Endodermal cell (in vitro differentiated cells): ENCODE data around the gene NOM1. TPM values are rescaled to one million over a fixed set of nuclear protein-coding genes. Genes with fewer than 3 reads are reported as not detected.

Experiments
- DNase-seq: peaks from one replicate; pipeline ENCODE4 v3.0.0-alpha.2; 2017
- H3K27ac ChIP-seq: 2 replicates; pipeline ENCODE4 v1.5.1; 2013; ENCODE audit warnings: mild to moderate bottlenecking, low read depth, low read length, moderate library complexity
- H3K27me3 ChIP-seq: 2 replicates; pipeline ENCODE4 v1.6.1; 2013; ENCODE audit warnings: mild to moderate bottlenecking, low read length, moderate library complexity; ENCODE audit not compliant: insufficient read depth, control insufficient read depth, poor library complexity, severe bottlenecking
- H3K36me3 ChIP-seq: 2 replicates; pipeline ENCODE4 v1.7.0; 2013; ENCODE audit warnings: mild to moderate bottlenecking, low read length, moderate library complexity; ENCODE audit not compliant: control insufficient read depth, insufficient read depth
- H3K4me1 ChIP-seq: one replicate; pipeline ENCODE4 v1.7.0; 2013; ENCODE audit warnings: low read length; ENCODE audit not compliant: control insufficient read depth, insufficient read depth
- H3K4me3 ChIP-seq: 2 replicates; pipeline ENCODE4 v1.5.1; 2013; ENCODE audit warnings: mild to moderate bottlenecking, low read length, moderate library complexity
- H3K9ac ChIP-seq: 2 replicates; pipeline ENCODE4 v1.6.1; 2013; ENCODE audit warnings: mild to moderate bottlenecking, low read length, moderate library complexity; ENCODE audit not compliant: poor library complexity, severe bottlenecking; ENCODE audit errors: extremely low read depth
- H3K9me3 ChIP-seq: 2 replicates; pipeline ENCODE4 v1.6.1; 2013; ENCODE audit warnings: mild to moderate bottlenecking, low read length, moderate library complexity; ENCODE audit not compliant: control insufficient read depth
- H3K27ac Mint-ChIP-seq: 2 replicates; pipeline ENCODE4 v1.8.0; 2020; ENCODE audit warnings: mixed read lengths
- H3K27me3 Mint-ChIP-seq: 2 replicates; pipeline ENCODE4 v1.8.0; 2021; ENCODE audit warnings: mild to moderate bottlenecking, mixed read lengths; ENCODE audit not compliant: insufficient read depth
- H3K36me3 Mint-ChIP-seq: 2 replicates; pipeline ENCODE4 v1.8.0; 2020; ENCODE audit warnings: low read depth, mixed read lengths
- H3K4me1 Mint-ChIP-seq: 2 replicates; pipeline ENCODE4 v1.8.0; 2020; ENCODE audit warnings: mixed read lengths
- H3K4me3 Mint-ChIP-seq: 2 replicates; pipeline ENCODE4 v1.8.0; 2020; ENCODE audit warnings: mild to moderate bottlenecking, moderate library complexity, mixed read lengths
- H3K9me3 Mint-ChIP-seq: 2 replicates; pipeline ENCODE4 v1.8.0; 2020; ENCODE audit warnings: mild to moderate bottlenecking, mixed read lengths
- WGBS, 2 experiments: methylation state at CpG; one replicate each; pipeline versions ENCODE4 v1.1.5 to v1.1.7; 2013; ENCODE audit warnings: missing lambda C conversion rate in 2 of 2, mixed read lengths in 1 of 2; ENCODE audit not compliant: insufficient coverage in 1 of 2, insufficient read length in 1 of 2; 5-methylcytosine and 5-hydroxymethylcytosine counted together
- total RNA-seq, 2 donors: library from RNA; stranded (reverse); fragmentation: NEBNext Ultra II Directional in 1 of 2; extraction: Animal tissue kit (Norgen Biotek cat#: 25700) in 1 of 2; gene quantifications; 2 replicates in 1 of 2; 3 replicates in 1 of 2; pipeline ENCODE4 v1.2.1, GENCODE V29; 2021
- TF ChIP-seq, protein P1 (sequence below): fragments of 200-600 bp; sonication (generic); conservative IDR thresholded peaks from 2 replicates; pipeline ENCODE4 v1.5.0; 2021; ENCODE audit warnings: antibody characterized with exemption, mild to moderate bottlenecking

NOM1 gene
- total RNA-seq, 2 donors from 2014 or later: 22.8 to 27.0 TPM

DNA sequence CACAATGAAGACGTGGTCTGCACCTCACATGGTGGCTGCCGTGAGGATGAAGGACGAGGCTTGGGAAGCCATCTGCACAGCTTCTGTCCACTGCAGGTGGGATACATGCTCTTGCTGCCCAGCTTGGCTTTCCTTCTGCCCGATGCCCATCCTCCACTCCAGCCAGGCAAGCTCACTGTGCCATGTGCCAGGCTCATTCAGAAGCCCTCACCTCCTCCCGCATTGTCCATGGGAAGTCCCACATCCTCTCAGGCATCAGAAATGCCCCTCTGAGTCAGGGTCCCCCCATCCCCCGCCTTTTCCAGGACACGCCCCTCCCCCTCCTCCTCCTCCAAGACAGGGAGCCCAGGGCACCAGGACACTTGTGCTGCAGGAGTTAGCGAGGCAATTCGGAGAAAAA, 4.6 kb upstream of the NOM1 start:
- DNase-seq: no peak
- H3K36me3 Mint-ChIP-seq: no peaks in the 10 kb centered on the region
- Histone ChIP-seq H3K27ac (no peak overlapping the region), H3K9ac (no peak overlapping the region), H3K4me1 (no peaks in the 10 kb centered on the region), H3K9me3 (no peaks in the 10 kb centered on the region), H3K36me3 (no peaks in the 10 kb centered on the region), H3K4me3 (no peak overlapping the region), H3K27me3 (no peaks in the 10 kb centered on the region)
- H3K9me3 Mint-ChIP-seq: peaks cover 24% of the 10 kb centered on the region
- TF ChIP-seq, protein P1, sequence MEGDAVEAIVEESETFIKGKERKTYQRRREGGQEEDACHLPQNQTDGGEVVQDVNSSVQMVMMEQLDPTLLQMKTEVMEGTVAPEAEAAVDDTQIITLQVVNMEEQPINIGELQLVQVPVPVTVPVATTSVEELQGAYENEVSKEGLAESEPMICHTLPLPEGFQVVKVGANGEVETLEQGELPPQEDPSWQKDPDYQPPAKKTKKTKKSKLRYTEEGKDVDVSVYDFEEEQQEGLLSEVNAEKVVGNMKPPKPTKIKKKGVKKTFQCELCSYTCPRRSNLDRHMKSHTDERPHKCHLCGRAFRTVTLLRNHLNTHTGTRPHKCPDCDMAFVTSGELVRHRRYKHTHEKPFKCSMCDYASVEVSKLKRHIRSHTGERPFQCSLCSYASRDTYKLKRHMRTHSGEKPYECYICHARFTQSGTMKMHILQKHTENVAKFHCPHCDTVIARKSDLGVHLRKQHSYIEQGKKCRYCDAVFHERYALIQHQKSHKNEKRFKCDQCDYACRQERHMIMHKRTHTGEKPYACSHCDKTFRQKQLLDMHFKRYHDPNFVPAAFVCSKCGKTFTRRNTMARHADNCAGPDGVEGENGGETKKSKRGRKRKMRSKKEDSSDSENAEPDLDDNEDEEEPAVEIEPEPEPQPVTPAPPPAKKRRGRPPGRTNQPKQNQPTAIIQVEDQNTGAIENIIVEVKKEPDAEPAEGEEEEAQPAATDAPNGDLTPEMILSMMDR: no peak
- no peak overlapping the region for H3K27ac Mint-ChIP-seq
- WGBS, 2 experiments: 74 to 87% methylated on average over 5 to 8 of the region's 9 CpGs
- no peaks in the 10 kb centered on the region for H3K4me1 Mint-ChIP-seq
- H3K4me3 Mint-ChIP-seq: no peak overlapping the region
- H3K27me3 Mint-ChIP-seq: peaks cover 50% of the 10 kb centered on the region

DNA sequence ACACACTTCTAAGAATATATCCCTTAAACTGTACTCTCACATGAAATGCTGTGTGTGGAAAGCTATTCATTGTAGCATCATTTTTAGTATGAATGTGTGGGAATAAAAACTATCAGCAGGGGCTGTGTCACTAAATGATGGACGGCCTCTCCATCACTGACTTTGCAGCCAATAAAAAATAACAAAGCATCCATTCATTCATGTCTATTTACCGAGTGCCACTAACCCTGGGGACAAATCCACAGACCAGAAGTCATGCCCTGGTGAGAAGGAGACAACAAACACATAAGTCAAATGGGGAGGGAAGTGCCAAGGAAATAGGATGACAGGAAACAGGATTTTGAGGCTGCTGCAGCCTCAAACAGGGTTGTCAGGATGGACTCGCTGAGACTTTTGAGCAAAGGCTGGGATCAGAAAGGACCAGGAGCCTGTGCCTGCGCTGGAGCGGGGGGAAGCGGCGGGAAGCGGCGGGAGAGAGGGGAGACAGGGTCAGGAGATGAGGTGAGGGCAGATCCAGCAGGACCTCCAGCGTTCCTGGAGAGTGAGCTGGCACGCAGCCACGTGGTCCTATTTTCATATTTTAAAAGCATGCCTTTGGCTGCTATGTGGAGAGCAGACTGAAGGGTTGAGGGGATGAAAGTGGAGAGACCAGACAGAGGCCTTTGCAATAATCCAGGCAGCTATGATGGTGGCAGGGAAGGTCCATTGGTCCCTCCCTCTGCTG, 2.2 kb upstream of the NOM1 start:
- Histone ChIP-seq H3K4me3 (no peak overlapping the region), H3K27me3 (no peaks in the 10 kb centered on the region), H3K36me3 (peaks cover 4% of the 10 kb centered on the region), H3K9ac (no peak overlapping the region), H3K4me1 (no peaks in the 10 kb centered on the region), H3K27ac (peak overlapping the region; percentile 62), H3K9me3 (no peaks in the 10 kb centered on the region)
- Mint-ChIP-seq H3K4me3 (no peak overlapping the region), H3K27ac (no peak overlapping the region), H3K4me1 (peaks cover 17% of the 10 kb centered on the region), H3K36me3 (peaks cover 4% of the 10 kb centered on the region), H3K9me3 (peaks cover 5% of the 10 kb centered on the region), H3K27me3 (peaks cover 39% of the 10 kb centered on the region)
- DNase-seq: no peak
- WGBS, 2 experiments: 73 to 81% methylated on average over 7 to 12 of the region's 12 CpGs
- TF ChIP-seq, protein P1: no peak

DNA sequence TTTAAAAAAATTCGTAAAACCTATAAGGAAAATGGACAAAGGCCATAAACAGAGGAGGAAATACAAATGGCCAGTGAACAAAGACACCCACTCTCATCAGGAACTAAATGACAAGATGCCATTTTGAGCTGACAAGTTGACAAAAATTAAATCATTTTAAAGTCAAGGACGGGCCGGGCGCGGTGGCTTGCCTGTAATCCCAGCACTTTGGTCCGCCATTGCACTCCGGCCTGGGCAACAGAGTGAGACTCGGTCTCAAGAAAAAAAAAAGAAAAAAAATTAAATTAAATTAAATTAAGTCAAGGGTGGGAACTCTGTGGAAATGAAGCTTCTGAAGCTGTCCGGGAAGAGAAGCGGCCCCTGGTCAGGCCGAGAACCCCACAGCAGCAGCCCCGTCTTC, 1.2 kb upstream of the NOM1 start:
- Mint-ChIP-seq H3K4me1 (peaks cover 18% of the 10 kb centered on the region), H3K36me3 (peaks cover 14% of the 10 kb centered on the region), H3K4me3 (peak overlapping the region; percentile 81), H3K27ac (no peak overlapping the region), H3K27me3 (peaks cover 32% of the 10 kb centered on the region), H3K9me3 (peaks cover 3% of the 10 kb centered on the region)
- Histone ChIP-seq H3K27me3 (no peaks in the 10 kb centered on the region), H3K27ac (no peak overlapping the region), H3K9ac (no peak overlapping the region), H3K4me3 (no peak overlapping the region), H3K4me1 (no peaks in the 10 kb centered on the region), H3K36me3 (peaks cover 13% of the 10 kb centered on the region), H3K9me3 (no peaks in the 10 kb centered on the region)
- TF ChIP-seq, protein P1: no peak
- WGBS, 2 experiments: 91 to 98% methylated on average over 7 to 12 of the region's 12 CpGs
- DNase-seq: no peak
